NCI-H1694 treated with DMSO at 0.1 percent for 48 hours (cell line): ENCODE measurements around the gene RNF212.
"Not testable (repeated sequence)": the region's sequence is repeated elsewhere in the genome, so short reads cannot be mapped to it uniquely, and the experiment has no call there.

Experiments
- DNase-seq: peaks from one replicate; lab custom pipeline; 2025; lab: John Stamatoyannopoulos, UW

RNF212 gene

GRCh38 chr4:1048773-1049590, 64.4 kb downstream of the RNF212 start:
- no peak for DNase-seq

DNA sequence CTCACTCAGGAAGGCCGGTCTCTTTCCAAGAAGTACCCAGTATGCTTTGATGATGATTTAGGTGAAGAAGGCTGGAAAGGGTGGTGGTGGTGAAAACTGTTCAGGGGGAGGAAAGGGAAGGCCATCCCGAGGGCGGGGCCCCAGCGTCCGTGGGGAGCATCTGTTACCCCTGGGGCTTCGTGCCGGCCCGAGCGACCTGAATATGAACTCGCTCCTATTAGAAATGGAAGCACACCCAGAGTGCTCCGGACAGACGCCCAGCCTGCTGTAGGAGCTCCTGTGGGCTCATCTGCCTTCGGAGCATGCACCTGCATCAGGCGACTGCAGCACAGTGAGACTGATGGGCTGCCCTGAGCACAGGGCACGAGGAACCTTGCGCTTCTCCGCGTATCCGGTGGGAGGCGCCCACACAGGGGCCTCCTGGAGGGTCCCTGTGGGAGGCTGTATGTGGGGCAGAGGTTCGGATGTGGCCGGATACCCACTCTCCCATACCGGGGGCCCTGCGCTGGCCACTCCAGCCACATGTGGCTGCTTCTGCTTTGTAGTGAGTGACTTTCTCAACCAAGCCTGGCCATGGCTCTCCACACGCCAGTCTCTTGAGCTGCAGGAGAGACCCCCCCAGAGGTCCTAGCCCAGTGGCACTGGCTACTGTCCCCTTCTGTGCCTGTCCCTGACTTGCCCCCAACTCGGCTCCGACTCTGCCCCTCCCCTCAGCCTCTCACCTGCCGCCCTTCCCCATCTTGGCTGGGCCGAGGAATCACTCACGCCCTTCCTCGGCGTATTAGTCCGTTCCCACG, 65.2 kb downstream of the RNF212 start:
- no peak for DNase-seq

- no peak for DNase-seq
Observed at GRCh38 chr4:1047106-1047975, 66.0 kb downstream of the RNF212 start.

- DNase-seq, result not testable (repeated sequence)
Observed at GRCh38 chr4:1046581-1047011, 66.8 kb downstream of the RNF212 start.

DNA sequence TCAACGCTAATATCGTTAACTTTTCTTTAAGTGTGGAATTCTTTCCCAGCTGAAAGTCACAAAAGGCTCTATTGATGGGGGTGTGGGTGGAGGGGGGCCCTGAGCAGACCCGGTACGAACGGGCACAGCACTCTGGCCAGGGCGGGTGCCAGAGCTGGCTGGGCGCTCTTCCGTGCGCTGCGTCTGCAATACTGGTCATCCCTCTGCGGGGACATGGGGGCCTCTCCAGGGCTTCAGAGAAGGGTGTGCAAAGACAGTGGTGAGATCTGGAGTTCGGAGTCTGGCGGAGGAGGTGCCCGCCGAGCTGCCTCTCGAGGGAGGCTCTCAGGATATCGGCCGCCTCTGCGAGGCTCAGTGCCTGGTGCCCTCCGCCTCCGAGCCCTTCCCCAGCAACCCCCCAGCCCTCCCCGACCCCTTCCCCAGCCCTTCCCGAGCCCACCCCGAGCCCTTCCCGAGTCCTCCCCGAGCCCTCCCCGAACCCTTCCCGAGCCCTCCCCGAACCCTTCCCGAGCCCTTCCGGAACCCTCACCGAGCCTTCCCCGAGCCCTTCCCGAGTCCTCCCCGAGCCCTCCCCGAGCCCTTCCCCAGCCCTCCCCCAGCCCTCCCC, 67.7 kb downstream of the RNF212 start:
- no peak for DNase-seq

- no peak for DNase-seq
Observed at GRCh38 chr4:1045193-1045594, 68.2 kb downstream of the RNF212 start.

DNA sequence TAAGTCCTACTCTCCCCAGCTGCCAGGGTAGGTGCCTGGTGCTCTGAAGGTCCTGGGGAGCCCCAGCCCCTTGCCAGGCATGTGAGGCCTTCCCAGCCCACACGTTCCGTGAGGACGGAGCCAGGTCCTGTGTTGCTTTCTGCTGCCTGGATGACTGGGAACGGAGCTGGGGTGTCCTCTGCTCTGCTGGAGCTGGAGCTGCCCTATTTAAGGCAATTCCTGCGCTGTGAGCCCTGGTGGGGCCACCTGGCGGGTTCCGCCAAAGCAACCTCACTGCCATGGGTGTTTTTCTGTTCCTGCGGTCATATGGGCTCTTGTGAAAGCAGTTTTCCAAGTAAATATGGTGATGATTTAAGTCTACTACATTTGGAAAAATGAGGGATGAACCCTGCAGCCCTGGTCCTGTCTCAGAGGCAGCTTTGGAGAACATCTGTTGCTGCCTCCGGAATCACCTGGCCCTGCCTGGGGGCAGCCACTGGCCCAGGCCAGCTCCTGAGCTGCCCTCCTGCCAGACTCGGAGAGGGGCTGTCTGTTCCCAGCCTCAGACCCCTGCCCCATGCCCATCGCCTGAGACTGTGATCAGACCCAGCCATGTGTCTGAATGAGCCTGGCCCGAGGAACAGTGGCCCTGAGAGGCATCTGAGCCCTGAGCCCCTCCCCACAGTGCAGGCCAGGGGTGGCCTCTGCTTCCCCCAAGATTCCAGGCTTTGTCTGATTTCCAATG, 68.7 kb downstream of the RNF212 start:
- DNase-seq, result no peak

DNA sequence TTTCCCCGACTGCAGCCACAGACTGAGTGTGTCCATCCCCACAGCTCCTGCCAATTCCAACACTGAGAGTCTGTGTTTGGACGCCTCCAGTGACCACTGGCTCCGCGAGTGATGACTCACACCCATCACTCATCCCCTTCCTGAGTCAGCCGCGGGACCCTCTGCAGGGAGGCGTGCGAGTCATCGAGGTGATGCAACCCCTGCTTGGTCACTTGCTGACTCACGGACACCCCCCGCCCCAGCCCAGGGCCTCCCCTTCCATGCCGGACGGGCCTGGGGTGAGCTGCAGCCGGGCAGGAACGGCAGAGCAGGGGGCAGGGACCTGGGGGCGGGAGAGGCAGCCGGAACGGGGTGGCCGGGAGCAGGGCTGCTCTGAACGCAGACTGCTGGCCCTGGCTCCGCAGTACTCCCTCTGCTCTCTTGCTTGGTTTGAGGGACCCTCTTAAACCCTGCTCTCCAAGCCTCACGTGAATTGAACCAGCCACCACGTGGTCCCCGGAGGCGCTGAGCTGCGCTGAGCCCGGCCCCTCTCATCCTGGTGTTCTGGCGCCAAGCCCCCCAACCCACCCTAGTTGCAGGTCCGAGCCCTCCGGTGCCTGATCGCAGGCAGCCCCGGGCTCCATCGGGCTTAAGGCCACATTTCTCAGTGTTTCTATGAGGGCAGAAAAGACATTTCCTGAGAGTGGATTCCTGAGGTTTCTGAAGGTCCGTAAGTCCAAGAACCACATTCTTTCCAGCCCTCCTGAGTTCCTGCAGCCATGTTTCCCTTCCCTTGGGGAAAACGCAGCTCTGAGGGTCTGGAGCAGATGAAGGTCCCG, 69.5 kb downstream of the RNF212 start:
- DNase-seq, result no peak

GRCh38 chr4:1043162-1043561, 70.2 kb downstream of the RNF212 start:
- no peak for DNase-seq

DNA sequence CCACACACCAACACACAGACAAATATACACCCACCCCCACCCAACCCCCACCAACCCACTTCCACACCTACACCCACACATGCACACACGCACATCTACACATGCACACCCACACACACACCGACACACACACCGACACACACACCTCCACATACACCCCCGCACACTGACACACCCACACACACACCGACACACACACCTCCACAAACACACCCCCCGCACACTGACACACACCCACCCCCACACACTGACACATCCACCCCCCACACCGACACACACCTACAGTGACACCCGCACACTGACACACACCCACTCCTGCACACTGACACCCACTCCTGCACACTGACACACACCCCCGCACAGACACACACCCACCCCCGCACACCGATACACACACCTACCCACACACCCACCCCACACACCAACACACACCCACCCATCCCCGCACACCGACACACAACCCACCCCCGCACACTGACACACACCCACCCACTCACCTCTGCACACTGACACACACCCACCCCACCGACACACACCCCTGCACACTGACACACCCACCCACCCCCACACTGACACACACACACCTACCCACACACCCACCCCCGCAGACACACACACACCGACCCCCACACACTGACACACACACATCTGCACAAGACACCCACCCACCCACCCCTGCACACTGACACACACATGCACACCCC, 70.9 kb downstream of the RNF212 start:
- no peak for DNase-seq

DNA sequence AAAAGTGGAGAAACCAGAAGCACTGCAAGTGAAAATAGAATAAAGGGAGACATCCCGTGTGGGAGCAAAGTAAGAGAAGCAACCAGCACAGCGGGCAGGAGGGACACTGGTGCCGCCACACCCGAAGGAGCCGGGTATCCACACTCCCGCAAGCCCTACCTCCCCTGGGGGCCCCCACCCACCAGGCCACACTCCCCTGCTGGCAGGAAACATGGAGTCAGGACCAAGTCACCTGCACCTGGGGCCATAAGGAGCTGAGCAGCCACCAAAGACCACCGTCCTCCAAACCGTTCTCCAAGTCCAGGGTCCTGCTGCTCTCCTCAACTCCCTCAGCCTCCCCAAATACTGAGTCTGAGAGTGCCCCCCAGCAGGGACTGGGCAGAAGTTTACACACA, 71.4 kb downstream of the RNF212 start:
- no peak for DNase-seq

DNA sequence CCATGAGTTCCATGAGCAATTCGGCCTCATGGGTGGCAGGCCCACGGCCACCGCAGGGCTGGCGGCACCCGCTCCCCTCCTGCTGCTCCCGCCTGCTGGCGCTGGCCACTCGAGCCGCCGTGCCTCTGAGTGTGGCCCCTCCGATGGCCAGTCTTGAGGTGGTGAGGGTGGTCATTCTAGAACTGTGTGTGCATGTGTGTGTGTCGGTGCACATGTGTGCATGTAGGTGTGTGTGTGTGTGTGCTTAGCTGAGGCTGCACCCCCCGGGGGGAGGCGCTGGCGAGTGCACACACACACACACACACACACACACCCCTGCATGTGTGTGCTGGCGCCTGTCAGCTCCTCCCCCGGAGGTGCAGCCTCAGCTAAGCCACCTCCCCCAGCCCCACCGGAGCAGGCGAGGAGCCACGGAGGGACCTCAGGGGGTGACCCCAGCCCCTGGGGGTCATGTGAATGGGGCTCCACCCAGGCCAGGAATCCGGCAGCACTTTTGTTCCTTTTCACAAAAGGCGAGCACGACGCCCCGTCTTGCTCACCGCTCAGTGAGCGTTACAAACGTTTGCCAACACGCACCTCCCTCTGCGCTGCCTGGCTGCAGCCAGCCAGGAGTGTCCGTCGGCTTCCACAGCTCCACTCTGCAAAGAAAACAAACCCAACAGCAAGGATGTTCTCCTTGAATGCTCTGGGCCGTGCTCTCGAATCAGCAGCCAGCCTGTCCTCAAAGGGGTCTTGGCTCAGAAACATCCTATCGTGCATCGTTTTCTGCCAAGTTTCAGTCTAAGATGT, 72.0 kb downstream of the RNF212 start:
- no peak for DNase-seq

DNA sequence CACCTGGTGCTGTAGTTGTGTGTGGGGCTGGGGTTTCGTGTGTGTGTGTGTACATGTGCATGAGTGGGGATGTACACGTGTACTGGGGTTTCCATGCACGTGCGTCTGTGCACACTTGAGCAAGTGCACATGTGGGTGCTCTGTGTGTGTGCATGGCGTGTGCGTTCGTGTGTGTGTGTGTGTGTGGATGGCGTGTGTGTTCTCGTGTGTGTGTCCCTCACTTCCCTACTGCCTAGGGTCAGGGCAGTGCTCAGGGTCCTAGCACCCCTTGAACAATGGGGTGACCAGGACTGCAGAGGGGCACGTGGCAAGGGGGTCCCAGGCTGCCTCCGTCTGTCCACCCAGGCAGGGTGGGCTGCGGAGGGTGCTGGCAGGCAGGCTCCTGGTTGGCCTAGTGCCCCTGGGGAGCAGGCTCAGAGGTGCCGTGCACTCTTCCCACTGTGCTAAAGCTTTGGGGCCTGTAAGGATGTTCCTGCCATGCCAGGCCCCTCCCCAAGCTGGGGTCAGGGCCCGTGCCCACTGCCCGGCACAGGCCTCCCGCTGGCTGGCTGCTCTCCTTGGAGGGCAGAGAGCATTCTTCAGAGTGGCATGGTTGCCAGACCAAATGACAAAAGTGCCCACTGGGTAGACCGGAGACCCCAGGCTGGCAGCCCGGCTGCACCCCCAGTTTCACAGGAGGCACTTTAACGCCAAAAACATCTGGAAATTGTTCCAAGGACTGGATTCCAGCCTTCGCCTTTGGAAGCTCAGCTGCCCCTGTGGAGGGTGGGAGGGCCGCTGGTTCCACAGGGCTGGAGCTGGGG, 72.8 kb downstream of the RNF212 start:
- DNase-seq, result no peak

DNA sequence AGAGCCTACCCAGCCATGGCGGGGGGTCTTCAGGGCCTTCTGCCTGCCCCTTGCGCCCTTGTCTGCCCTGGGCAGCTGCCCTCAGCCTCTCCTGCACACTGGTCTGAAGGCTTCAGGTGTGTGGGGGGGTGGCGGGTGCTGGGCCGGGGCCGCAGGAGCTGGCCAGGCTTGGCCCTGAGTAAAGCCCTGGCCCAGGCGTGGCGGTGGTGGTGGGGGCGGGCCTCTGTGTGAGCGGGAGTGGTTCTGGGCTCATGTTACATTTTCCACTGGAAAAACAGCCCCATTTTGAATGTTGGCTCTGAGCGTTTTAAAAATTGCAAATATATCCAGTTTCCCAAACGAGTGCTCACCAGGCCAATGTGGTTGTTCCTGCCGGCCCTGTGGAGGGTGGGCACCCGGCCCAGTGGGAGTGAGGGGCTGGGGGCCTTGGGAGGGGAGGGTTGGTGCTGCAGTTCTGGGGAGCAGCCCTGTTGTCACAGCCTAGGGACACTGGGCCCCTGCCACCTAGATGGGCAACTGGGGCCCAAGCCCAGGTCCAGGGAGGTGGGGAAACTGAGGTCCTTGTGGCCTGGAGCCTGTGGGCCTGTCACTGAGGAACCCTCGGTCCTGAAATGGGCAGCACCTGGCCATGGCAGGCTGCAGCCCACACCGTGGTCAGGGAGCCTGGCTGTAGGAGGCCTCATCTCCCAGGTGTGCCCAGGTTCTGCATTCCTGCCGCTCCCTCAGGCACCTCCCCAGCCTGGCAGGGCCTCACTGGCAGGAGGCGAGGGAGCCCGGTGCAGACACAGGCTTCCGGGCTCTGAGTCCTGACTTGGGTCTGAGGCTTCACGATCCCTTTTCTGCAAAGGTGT, 73.6 kb downstream of the RNF212 start:
- no peak for DNase-seq

- DNase-seq, result no peak
Observed at GRCh38 chr4:1038948-1039492, 74.3 kb downstream of the RNF212 start.

GRCh38 chr4:1036976-1037810, 76.2 kb downstream of the RNF212 start:
- no peak for DNase-seq
